ENCODE measurements around the gene TEX9.
A peak's percentile ranks its signal among the peaks of the same experiment; 100 is the strongest.

Gene TEX9

GRCh38 chr15:56456229-56456628, 91.0 kb downstream of the TEX9 start:
- DNase-seq, result no peak

GRCh38 chr15:56459096-56459495, 93.9 kb downstream of the TEX9 start:
- DNase-seq, result no peak

DNA sequence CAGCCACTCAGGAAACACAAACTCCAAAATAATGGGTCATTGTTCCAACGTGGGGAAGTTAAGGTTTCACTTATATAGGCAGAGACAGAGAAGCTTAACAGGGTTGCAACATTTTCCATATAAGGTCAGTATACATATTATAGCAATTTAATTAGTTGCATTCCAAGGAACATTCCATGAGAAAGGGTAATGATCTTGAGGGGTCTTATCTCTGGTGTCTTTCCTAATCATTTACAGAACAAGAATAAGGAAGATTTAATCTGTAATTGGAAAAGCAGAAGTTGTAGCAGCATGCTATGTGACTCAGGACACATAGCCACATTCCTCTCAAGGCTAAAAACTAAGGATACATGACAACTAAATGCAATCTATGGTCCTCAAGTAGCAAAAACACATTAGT, 94.8 kb downstream of the TEX9 start:
- no peak for DNase-seq

DNA sequence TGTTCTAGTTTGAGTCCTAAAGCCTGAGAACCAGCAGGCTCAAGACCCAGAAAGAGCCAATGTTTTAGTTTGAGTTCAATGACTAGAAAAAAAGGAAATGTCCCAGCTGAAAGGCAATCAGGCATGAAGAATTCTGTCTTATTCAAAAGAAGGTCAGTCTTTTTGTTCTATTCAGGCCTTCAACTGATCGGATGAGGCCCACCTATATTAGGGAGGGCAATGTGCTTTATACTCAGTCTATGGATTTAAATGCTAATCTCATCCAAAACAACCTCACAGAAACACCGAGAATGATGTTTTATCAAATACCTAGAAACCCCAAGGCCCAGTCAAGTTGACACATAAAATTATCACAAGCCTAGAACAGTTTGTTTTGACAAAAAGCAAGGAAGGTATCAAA, 95.7 kb downstream of the TEX9 start:
- no peak for DNase-seq

DNA sequence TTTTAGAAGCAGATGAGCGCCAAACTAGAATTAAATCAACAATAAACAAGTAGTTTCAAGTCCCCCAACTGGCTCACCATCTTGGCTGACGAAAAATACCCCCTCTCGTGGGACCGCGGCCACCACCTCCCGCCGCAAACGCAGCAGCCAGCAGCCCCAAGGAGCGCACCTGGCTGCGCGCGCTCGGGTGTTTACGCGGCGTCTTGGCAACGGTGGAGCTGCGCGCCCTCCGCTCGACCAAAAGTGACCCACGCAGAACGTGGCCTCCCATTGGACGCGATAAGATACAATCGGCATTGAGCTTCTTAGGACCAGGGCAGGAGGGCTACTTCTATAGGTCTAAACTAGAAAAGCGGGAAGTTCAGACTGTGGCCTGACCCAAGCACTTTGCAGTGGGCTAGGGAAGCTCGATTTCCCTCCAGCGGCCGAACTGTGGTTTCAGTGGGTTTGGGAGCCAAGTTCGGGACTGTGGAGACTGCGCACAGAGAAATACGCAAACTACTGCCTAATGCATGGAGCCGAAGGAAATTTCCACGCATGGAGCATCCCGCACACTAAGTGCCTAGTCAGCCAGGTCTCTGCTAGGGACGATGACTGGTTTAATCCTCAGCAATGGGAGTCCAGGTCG, 99.8 kb downstream of the TEX9 start, which contains the start of gene MNS1:
Gene MNS1, minus strand, starts transcription at position 245 of the 628 bp plus-strand sequence. Its CDS starts 165 bp downstream, at position 80.
- peak; percentile 92 for DNase-seq

- DNase-seq, result no peak
Measured at GRCh38 chr15:56467616-56468015, 102.4 kb downstream of the TEX9 start.

DNA sequence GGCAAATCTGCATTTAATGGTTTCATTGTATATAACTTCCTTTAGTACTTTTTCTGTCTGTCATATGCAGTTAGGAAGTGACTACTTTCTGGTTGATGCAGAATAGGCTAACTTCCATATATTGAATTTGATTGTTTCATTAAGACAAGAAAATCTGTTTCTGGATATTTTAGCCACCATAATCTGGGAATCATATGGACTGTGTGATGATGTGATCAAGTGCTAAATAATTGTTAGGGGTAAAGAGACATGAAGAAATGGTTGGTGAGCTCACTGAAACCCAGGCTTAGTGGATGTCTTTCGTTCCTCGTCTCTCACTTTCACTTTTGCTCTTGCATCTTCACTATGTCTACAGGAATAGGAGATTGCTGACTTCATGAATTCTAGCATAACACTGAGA, 103.2 kb downstream of the TEX9 start:
- no peak for DNase-seq

- DNase-seq, result no peak
Measured at GRCh38 chr15:56469483-56469882, 104.3 kb downstream of the TEX9 start.

- DNase-seq, result no peak
Measured at GRCh38 chr15:56471440-56472069, 106.3 kb downstream of the TEX9 start.

GRCh38 chr15:56472278-56472677, 107.1 kb downstream of the TEX9 start:
- DNase-seq, result no peak

GRCh38 chr15:56473017-56473416, 107.8 kb downstream of the TEX9 start:
- no peak for DNase-seq

- no peak for DNase-seq
Measured at GRCh38 chr15:56475351-56475750, 110.1 kb downstream of the TEX9 start.

Measured in NCI-H524 treated with DMSO at 0.1 percent for 48 hours (cell line).